Motor neuron (in vitro differentiated cells): ENCODE results near the gene TMEM44. TPM values are rescaled to one million over a fixed set of nuclear protein-coding genes. Genes with fewer than 3 reads are reported as not detected.

Source experiments
- ATAC-seq, 8 experiments: fragments of 200-7000 bp; cut with Tn5 transposase; replicated peaks in 6 of 8; 2 replicates each; pipeline ENCODE4 v1.8.0; 2021; ENCODE audit warnings: mild to moderate bottlenecking in 8 of 8, moderate library complexity in 8 of 8
- H3K27ac ChIP-seq, 2 donors: fragments of 250-450 bp; sonication (Bioruptor Pico); 2 replicates each; pipeline ENCODE4 v1.9.0; 2021; ENCODE audit warnings: antibody characterized with exemption in 2 of 2, mild to moderate bottlenecking in 2 of 2, moderate library complexity in 1 of 2
- H3K4me1 ChIP-seq, 2 donors: fragments of 250-450 bp; sonication (Bioruptor Pico); replicated peaks in 1 of 2; 2 replicates each; pipeline ENCODE4 v1.6.1; 2021; ENCODE audit warnings: antibody characterized with exemption in 2 of 2, mild to moderate bottlenecking in 2 of 2, moderate library complexity in 1 of 2
- H3K4me3 ChIP-seq, 5 donors: fragments of 250-450 bp; sonication (Bioruptor Pico); 2 replicates each; pipeline ENCODE4 v1.9.0; 2021; ENCODE audit warnings: antibody characterized with exemption in 5 of 5, mild to moderate bottlenecking in 5 of 5, moderate library complexity in 4 of 5
- WGBS, 10 experiments: fragments of 450-650 bp; shearing (Covaris generic); methylation state at CpG; one replicate each; pipeline ENCODE4 v1.0.0; 2022; 5-methylcytosine and 5-hydroxymethylcytosine counted together
- in situ Hi-C, 9 experiments: fragments of 400-800 bp; cut with MboI; loops; one replicate each; pipeline ENCODE4 v1.15.0; 2021; ENCODE audit warnings: low sequenced_read_pairs in 9 of 9, low pct_unique_long_range_greater_than_20kb in 2 of 9; ENCODE audit not compliant: unreplicated experiment in 9 of 9
- total RNA-seq, 8 experiments: library from RNA; unstranded; fragments of 300-600 nt; gene quantifications; 2 replicates each; pipeline versions ENCODE4 v1.2.3 to v1.2.4, GENCODE V29; 2022

The TMEM44 gene
- total RNA-seq, 8 experiments from 2014 or later = 6.9 to 13.6 (median 9.0) TPM

DNA sequence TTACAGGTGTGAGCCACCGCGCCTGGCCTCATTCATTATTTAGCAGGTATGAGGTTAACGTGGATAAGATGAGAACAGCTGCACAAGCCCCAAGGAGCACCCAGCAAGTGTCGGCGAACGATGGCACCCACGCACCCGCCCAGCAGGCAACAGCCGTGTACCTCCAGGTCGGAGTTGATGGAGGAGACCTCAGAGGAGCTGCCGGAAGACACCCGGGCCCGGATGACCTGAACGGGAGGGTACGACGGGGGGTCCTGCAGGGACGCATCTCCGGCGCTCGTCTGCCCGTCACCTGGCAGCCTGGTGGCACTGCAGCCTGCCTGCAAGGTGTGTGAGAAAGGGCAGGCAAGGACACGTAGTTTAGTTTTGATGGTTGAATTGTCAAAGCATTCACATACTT is 29.1 kb downstream of the TMEM44 start:
- Histone ChIP-seq H3K4me1 (peaks cover 0 to 2% of the 10 kb centered on the region in 2 donors), H3K27ac (no peak overlapping the region), H3K4me3 (no peak overlapping the region)
- in situ Hi-C loops = no loop called here
- no peak for ATAC-seq
- WGBS, 10 experiments = 90 to 100% (median 94%) methylated on average over 1 to 19 of the region's 22 CpGs; no CpG with 5 or more reads in 6 of the 10 experiments

DNA sequence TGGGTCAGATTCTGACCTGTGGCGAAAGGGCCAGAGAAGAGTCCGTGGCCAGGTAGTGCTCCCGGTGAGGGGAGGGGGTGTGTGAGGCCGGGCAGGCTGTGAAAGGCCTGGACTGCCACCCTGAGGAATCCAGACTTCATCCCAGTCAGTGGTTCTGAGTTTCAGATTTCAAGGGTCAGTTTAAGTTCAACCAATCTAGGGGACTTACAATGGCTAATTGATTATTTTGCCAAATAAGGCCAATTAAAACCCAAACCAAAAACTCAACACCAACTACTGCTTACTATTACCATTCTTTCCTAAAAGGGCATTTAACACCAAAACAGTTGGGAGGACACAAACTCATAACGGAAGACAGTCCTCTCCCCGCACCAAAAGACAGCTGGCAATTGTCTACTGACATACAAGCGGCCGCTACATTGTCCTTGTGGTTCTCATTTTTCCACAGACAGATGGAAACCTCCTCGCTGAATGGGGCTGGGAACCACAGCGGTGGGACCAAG is 30.5 kb downstream of the TMEM44 start:
- Histone ChIP-seq H3K4me3 (no peak overlapping the region), H3K4me1 (peaks cover 0 to 2% of the 10 kb centered on the region in 2 donors), H3K27ac (no peak overlapping the region)
- peak in 1 of 8 experiments; percentile 38 for ATAC-seq
- in situ Hi-C loops = no loop called here
- 20 to 88% (median 69%) methylated on average over 2 to 7 of the region's 10 CpGs; no CpG with 5 or more reads in 3 of the 10 experiments for WGBS, 10 experiments

DNA sequence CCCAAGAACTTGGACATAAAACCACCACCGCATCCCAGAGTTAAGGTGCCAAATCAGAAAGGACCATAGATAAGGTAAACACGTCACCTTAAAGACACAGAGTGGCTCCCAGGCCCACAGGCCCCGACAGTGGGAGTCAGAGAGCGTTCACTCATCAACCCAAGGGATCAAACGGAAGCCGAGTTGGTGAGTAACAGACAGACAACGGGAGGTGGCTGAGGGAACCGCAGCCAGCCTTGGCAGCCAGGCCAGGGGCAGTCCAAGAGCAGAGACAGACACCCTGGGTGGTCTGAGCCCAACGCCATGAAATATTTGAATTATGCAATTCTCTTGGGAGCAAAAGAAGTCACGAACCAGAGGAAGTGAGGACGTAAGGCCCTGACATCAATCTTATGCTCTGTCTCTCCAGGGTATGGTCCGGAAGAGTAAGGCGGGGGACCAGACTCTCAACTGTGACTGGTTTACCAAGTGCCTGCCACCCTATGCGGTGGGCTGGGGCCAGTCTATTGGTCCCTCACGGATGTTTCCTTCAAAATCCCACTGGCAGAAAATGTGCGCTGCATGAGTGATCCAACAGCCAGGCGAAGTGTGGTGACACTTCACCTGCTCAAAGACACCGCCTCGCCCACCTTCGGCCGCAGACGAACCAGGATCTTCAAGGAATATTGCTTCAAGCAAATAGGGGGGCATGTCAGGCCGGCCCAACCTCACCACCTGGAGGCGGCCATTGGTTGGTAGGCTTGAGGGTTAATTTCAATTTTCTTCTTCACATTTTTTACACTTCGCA is 34.3 kb downstream of the TMEM44 start:
- peak in 1 of 8 experiments; percentile 20 for ATAC-seq
- WGBS, 10 experiments = 55 to 97% (median 90%) methylated on average over 4 to 13 of the region's 25 CpGs; no CpG with 5 or more reads in 2 of the 10 experiments
- no peak overlapping the region for H3K4me3 ChIP-seq
- in situ Hi-C loops = loop anchor here in 5 of 9 experiments (10.0 to 25.0 kb wide), 3 partner anchors 112 to 264 kb away; partner anchors contain the start of gene ATP13A3 (in 2 of the 5)
- H3K4me1 ChIP-seq = peaks cover 0 to 2% of the 10 kb centered on the region in 2 donors
- no peak overlapping the region for H3K27ac ChIP-seq

DNA sequence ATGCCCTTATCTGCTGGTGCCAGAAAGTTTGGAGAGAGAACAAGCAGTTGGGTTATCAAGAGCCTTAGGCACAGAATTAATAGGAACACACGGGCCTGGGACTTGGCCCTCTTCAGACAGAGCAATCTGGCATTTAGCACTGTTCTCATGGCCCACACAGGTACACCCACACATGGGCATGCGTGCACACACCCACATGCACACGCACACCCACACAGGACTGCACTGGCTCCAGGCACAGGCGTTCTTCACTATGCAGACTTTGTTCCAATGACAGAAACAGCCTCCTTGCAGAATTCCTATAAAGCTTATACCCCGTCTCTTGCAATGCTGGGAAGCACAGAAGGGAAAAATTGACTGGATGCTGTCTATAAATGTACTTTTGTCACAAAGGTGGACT is 36.3 kb downstream of the TMEM44 start:
- no peak for ATAC-seq
- H3K4me3 ChIP-seq = no peak overlapping the region
- WGBS, 10 experiments = 29 to 100% (median 81%) methylated on average over 1 to 5 of the region's 5 CpGs; no CpG with 5 or more reads in 6 of the 10 experiments
- in situ Hi-C loops = loop anchor here in 5 of 9 experiments (10.0 to 25.0 kb wide), 3 partner anchors 110 to 262 kb away; partner anchors contain the start of gene ATP13A3 (in 2 of the 5)
- no peaks in the 10 kb centered on the region for H3K4me1 ChIP-seq
- H3K27ac ChIP-seq = no peak overlapping the region

DNA sequence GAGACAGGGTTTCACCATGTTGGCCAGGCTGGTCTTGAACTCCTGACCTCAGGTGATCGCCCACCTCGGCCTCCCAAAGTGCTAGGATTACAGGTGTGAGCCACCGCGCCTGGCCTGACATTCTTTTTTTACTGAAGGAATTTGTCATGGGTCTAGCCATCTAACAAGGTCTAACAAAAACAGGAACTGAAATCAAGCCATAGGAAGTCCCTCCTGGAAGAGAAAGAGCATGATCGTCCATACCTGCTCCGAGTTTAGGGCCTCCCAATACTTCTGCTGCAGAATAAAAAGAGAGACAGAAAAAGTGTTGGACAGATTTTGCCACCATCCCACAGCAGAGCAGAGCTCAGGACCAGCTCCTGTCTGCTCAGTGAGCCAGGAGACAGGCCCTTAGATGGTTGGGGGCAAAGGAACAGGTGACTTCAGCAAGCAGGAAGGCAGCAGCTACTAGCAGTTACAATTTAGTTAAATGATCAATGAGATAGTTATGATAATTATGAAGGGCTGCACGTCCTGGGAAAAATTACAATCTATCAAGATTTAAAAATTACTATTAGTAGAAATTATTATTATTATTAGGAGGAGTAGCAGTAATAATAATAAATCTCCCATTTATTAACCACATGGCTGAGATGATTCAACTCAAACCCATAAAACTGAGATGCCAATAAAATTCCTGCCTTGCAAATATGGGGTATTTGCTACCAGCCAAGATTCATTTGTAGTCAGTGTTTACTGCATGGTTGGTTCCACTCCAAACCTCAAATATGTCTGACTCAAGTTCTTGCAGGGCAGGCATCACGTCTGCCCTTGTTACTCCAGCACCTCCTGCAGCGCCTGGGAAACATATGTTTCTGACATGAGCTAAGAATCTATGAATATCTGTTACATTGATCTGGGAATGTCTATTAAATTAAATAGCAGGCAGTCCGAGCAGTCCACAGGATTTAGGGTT is 40.1 kb downstream of the TMEM44 start:
- Histone ChIP-seq H3K27ac (no peak overlapping the region), H3K4me1 (no peaks in the 10 kb centered on the region), H3K4me3 (no peak overlapping the region)
- peak in 5 of 8 experiments; percentile 62 to 98 (median 96) for ATAC-seq
- in situ Hi-C loops = loop anchor here in 5 of 9 experiments (10.0 to 25.0 kb wide), 3 partner anchors 106 to 258 kb away; partner anchors contain the start of gene ATP13A3 (in 2 of the 5)
- 0 to 94% (median 76%) methylated on average over 1 to 7 of the region's 10 CpGs; no CpG with 5 or more reads in 2 of the 10 experiments for WGBS, 10 experiments

DNA sequence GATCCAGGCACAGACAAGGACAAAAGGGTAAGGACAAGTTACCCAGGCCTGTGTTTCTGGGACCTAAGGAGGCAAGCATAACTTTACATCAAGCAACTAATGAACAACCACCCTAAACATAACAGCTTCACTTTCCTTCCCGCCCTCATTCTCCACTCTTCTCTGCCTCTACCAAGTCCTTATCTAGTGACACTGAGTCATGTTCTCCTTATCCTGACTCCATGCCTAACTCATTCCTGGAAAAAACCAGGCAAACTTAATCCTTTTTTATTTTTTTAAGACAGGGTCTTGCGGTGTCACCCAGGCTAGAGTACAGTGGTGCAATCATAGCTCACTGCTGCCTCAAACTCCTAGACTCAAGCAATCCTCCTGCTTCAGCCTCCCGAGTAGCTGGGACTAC is 44.5 kb downstream of the TMEM44 start:
- no peak overlapping the region for H3K27ac ChIP-seq
- H3K4me3 ChIP-seq = no peak overlapping the region
- no peak for ATAC-seq
- peaks cover 4 to 8% of the 10 kb centered on the region in 2 donors for H3K4me1 ChIP-seq
- WGBS, 10 experiments = 80 to 100% (median 100%) methylated on average over 1 to 3 of the region's 3 CpGs; no CpG with 5 or more reads in 1 of the 10 experiments
- in situ Hi-C loops = loop anchor here in 4 of 9 experiments (25.0 kb wide), 2 partner anchors 101 to 251 kb away; partner anchors contain the start of gene ATP13A3 (in 2 of the 4)

DNA sequence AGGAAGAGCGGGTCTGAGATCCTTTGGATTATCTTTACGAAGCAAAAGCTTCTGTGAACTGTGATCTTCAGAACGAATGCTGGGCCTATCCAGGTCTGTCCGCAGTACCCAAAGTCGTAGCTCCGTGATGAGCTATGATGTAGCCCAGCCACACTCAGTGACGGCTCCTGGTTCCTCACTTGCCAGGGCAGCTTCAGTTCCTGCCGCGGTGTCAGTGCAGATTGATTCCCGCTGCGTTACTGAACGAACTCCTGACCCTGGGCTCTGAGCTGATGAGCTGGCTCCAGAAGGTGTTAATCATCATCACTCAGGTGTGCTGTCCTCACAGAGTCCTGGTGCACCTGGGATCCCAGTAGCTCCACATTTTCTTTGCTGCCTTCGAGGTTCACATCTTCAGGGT is 45.0 kb downstream of the TMEM44 start:
- WGBS, 10 experiments = 79 to 98% (median 87%) methylated on average over 1 to 10 of the region's 13 CpGs; no CpG with 5 or more reads in 4 of the 10 experiments
- no peak overlapping the region for H3K27ac ChIP-seq
- peaks cover 4 to 8% of the 10 kb centered on the region in 2 donors for H3K4me1 ChIP-seq
- in situ Hi-C loops = loop anchor here in 4 of 9 experiments (25.0 kb wide), 2 partner anchors 101 to 251 kb away; partner anchors contain the start of gene ATP13A3 (in 2 of the 4)
- ATAC-seq = no peak
- H3K4me3 ChIP-seq = no peak overlapping the region

DNA sequence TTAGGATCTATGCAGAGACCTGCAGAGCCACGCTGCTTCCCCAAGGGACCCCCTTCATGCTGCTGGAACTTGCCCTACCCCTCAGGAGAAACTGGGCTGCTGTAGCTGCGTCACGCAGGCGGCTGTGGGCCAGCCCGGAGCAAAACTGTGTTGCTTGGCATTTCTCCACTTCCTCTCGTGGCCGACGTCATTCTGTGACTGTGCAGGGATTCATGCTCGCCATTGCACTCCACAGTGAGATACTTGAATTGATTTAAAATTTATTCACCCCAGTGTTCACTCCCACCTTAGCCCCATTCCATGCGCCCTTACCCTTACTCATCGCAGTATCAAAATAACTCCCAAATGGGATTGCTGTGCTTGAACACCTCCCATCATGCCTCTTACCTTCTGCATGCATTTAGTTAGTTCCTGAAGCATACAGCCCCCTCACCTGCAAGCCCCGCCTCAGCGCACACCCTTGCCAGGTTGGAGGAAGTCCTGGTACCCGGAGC is 45.7 kb downstream of the TMEM44 start:
- Histone ChIP-seq H3K27ac (no peak overlapping the region), H3K4me3 (no peak overlapping the region), H3K4me1 (peaks cover 4 to 8% of the 10 kb centered on the region in 2 donors)
- in situ Hi-C loops = loop anchor here in 4 of 9 experiments (25.0 kb wide), 2 partner anchors 100 to 250 kb away; partner anchors contain the start of gene ATP13A3 (in 2 of the 4)
- no peak for ATAC-seq
- WGBS, 10 experiments = 50 to 100% (median 94%) methylated on average over 1 to 8 of the region's 14 CpGs; no CpG with 5 or more reads in 4 of the 10 experiments

DNA sequence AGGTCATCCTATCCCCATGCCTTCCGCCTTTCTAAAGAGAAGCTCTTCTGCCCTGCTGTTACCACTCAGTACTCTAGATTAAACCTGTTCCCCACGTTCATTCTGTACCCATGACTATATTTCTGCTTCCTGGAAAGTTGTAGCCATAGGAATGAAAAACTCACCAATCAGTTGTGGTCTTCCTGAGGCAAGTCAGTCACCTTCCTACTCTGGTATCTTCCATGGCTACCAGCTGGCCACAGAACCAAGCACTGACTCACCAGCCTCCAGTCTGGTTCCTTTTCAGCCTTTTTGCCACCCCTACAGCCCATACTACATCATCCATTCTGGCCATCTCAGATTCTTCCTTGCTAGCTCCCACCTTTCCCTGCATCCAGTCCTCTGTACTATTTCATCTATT is 46.4 kb downstream of the TMEM44 start:
- ATAC-seq = no peak

DNA sequence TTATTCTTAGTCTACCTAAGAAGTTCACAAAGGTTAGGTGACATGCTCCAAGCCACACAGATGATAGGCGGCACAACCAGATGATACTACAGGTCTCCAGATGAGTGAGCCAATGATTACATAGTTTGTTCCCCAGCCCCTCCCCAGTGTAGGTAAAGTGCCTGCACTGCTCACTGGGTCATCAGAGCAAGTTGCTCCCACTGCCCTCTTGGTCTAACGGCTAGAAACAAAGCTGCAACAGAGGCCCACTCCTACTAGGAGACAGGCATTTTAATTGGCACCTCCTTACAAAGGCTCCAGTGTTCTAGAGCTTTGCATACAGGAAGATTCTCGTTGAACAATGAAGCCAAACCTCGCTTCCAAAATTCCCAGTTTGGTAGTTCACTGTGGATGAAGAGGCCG is 47.3 kb downstream of the TMEM44 start:
- ATAC-seq = no peak
- in situ Hi-C loops = loop anchor here in 4 of 9 experiments (25.0 kb wide), 2 partner anchors 99 to 249 kb away; partner anchors contain the start of gene ATP13A3 (in 2 of the 4)

More for the DNA sequence above, 46.4 kb downstream of the TMEM44 start:
- no peak overlapping the region for H3K27ac ChIP-seq
- in situ Hi-C loops = loop anchor here in 4 of 9 experiments (25.0 kb wide), 2 partner anchors 100 to 250 kb away; partner anchors contain the start of gene ATP13A3 (in 2 of the 4)
- peaks cover 4 to 8% of the 10 kb centered on the region in 2 donors for H3K4me1 ChIP-seq
- WGBS, 10 experiments = 48 to 93% (median 70%) methylated on average over 1 to 2 of the region's 2 CpGs; no CpG with 5 or more reads in 5 of the 10 experiments
- H3K4me3 ChIP-seq = no peak overlapping the region

DNA sequence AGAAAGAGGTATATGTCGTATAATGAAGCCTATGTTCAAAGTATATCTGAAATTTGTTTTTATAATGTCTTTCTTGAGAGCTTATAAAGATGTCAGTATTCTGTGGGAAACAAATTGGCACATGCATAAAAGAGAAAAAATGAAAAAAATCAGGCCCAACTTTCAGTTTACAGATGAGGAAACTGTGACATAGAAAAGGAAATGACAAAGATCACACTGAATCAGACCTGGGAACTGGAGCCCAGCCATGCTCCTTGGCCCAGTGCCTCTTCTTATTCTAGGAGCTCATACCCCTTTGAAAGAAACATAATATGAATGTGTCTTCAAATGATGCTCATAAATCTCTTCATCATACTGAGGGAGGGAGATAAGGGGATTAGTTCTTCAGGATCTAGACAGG is 48.4 kb downstream of the TMEM44 start:
- in situ Hi-C loops = loop anchor here in 4 of 9 experiments (25.0 kb wide), 2 partner anchors 98 to 248 kb away; partner anchors contain the start of gene ATP13A3 (in 2 of the 4)
- ATAC-seq = no peak
- H3K27ac ChIP-seq = no peak overlapping the region
- peak overlapping the region in 2 of 5 donors; percentile 75 to 95 for H3K4me3 ChIP-seq
- peaks cover 4 to 8% of the 10 kb centered on the region in 2 donors for H3K4me1 ChIP-seq
- 91 to 100% (median 100%) methylated on average over 1 of the region's 1 CpG; no CpG with 5 or more reads in 2 of the 10 experiments for WGBS, 10 experiments

More for the DNA sequence above, 47.3 kb downstream of the TMEM44 start:
- Histone ChIP-seq H3K27ac (no peak overlapping the region), H3K4me1 (peaks cover 4 to 8% of the 10 kb centered on the region in 2 donors), H3K4me3 (no peak overlapping the region)
- WGBS, 10 experiments = 74 to 100% (median 83%) methylated on average over 1 to 4 of the region's 5 CpGs; no CpG with 5 or more reads in 5 of the 10 experiments
